Thyroid gland (tissue), 4 donors: ENCODE data around the gene C11orf65.

Source experiments
- POLR2A ChIP-seq, 2 donors: fragments of 450-650 bp; IDR thresholded peaks; one replicate each; pipeline ENCODE4 v1.6.1; 2017; ENCODE audit warnings: antibody characterized with exemption in 2 of 2, mild to moderate bottlenecking in 2 of 2, moderate library complexity in 1 of 2
- TF ChIP-seq, protein P1 (sequence below), 6 experiments: fragments of 200-600 bp in 3 of 6; fragments of 450-650 bp in 3 of 6; sonication (generic) in 3 of 6; IDR thresholded peaks; one replicate each; pipeline ENCODE4 v1.5.1; 2016 to 2019; ENCODE audit warnings: antibody characterized with exemption in 6 of 6, mild to moderate bottlenecking in 2 of 6, inconsistent platforms in 1 of 6, moderate library complexity in 1 of 6

DNA sequence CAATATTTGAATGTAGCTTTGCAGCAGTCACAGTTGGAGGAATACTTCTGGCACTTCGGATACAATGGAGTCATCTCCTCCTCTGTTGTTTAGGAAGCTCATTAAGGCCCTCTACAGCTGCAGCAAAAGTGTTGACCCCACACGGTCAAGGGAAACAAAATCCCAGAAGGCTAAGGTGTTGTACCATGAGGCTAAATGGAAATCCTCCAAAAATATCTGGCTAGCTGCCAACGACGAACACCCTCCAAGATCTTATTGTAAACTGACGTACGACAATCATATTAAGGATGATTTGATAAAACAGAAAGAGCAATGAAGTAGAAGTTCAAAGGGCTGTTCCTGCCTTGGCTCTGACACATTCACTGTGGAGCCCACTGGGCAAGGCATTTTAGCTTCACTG, 26.9 kb upstream of the C11orf65 start:
- TF ChIP-seq POLR2A (IDR thresholded peaks at IDR 0.05) = no peak
- TF ChIP-seq, protein P1, sequence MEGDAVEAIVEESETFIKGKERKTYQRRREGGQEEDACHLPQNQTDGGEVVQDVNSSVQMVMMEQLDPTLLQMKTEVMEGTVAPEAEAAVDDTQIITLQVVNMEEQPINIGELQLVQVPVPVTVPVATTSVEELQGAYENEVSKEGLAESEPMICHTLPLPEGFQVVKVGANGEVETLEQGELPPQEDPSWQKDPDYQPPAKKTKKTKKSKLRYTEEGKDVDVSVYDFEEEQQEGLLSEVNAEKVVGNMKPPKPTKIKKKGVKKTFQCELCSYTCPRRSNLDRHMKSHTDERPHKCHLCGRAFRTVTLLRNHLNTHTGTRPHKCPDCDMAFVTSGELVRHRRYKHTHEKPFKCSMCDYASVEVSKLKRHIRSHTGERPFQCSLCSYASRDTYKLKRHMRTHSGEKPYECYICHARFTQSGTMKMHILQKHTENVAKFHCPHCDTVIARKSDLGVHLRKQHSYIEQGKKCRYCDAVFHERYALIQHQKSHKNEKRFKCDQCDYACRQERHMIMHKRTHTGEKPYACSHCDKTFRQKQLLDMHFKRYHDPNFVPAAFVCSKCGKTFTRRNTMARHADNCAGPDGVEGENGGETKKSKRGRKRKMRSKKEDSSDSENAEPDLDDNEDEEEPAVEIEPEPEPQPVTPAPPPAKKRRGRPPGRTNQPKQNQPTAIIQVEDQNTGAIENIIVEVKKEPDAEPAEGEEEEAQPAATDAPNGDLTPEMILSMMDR (IDR thresholded peaks at IDR 0.05) = no peak
